ENCODE measurements around the gene GRIK4.

The GRIK4 gene

DNA sequence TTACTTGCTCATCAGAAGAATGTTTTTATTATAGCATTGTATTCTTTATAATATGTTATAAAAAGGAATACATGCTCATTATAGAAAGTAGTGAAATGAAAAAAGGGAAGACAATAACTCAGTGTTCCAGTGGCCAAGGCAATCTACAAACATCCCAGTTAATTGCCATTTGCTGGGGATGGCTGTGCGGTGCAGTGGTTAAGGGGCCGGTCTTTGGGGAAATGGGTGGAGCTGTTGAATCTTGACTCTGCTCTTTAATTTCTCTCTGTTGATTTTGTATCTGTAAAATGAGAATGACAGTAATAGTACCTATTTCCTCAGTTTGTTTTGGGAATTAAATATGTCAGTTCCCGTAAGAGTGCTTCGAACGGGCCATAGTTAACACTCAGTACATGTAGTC is 299.7 kb downstream of the GRIK4 start:
- Histone ChIP-seq H3K9ac (ENCODE audit: low read length) (no peak overlapping the region), H3K4me3 (ENCODE audit: low read length) (no peak overlapping the region), H3K4me1 (ENCODE audit: control insufficient read depth, low read depth, low read length) (peaks cover 9% of the 10 kb centered on the region), H3K36me3 (ENCODE audit: control insufficient read depth, low read depth, low read length) (no peaks in the 10 kb centered on the region), H3K9me3 (ENCODE audit: control insufficient read depth, low read depth, low read length) (no peaks in the 10 kb centered on the region), H3K27ac (ENCODE audit: low read length) (no peak overlapping the region), H3K27me3 (ENCODE audit: control insufficient read depth, insufficient read depth, low read length) (no peaks in the 10 kb centered on the region)

DNA sequence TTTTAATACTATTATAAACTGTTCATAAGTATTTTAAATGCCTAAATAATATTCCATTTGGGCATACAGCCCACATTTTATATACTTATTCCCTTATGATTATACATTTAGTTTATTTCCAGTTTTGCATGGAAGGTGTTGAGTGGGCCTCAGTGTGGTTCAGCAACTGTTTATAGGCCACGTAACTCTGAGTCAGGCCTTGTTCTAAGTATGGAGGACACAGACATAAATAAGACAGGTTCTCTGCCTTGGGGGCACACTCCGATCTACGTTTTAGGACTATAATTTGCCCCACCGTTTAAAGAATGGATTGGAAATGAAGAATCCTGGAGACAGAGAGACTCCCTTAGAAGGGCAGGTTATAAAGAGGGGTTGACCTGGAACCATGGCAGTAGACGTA is 300.2 kb downstream of the GRIK4 start:
- Histone ChIP-seq H3K9ac (ENCODE audit: low read length) (no peak overlapping the region), H3K27ac (ENCODE audit: low read length) (no peak overlapping the region), H3K36me3 (ENCODE audit: control insufficient read depth, low read depth, low read length) (no peaks in the 10 kb centered on the region), H3K4me1 (ENCODE audit: control insufficient read depth, low read depth, low read length) (peaks cover 9% of the 10 kb centered on the region), H3K4me3 (ENCODE audit: low read length) (no peak overlapping the region), H3K9me3 (ENCODE audit: control insufficient read depth, low read depth, low read length) (no peaks in the 10 kb centered on the region), H3K27me3 (ENCODE audit: control insufficient read depth, insufficient read depth, low read length) (no peaks in the 10 kb centered on the region)

DNA sequence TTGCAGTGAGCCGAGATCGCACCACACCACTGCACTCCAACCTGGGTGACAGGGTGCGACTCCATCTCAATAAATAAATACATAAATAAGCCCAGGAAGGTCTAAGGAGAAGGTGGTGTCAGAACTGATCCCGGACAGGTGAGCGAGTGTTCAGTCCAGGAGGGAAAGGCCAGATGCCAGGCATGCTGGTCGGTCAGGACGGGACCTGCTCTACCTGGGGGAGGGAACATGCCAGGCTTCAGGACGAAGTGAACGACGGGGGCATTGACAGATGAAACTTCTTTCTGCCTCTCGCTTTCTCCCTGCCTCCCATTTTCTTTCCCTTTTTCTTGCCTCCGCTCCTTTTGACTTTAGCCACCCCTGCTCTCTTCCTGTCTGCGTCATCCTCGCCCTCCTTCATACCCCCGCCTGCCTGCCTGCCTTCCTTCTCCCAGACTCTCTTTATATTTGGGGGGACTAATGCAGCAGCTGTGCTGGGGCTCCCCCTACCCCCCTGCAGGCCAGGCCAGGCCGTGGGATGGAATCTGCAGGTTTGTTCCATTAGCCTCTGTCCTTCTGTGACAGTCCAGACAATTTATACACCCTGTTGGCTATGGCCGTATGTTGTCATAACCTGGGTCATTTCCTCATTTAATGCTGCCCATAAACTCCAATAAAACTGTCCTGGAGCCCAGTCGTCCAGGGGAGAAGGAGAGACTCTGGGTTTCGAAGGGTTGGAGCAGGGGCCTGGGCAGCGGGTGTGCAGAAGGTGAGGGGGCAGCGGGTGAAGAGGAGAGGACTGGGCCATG is 303.2 kb downstream of the GRIK4 start:
- no peak overlapping the region for H3K9ac ChIP-seq (ENCODE audit: low read length)
- no peaks in the 10 kb centered on the region for H3K4me1 ChIP-seq (ENCODE audit: control insufficient read depth, low read depth, low read length)
- H3K36me3 ChIP-seq (ENCODE audit: control insufficient read depth, low read depth, low read length): no peaks in the 10 kb centered on the region
- H3K27ac ChIP-seq (ENCODE audit: low read length): no peak overlapping the region
- H3K4me3 ChIP-seq (ENCODE audit: low read length): no peak overlapping the region
- no peaks in the 10 kb centered on the region for H3K9me3 ChIP-seq (ENCODE audit: control insufficient read depth, low read depth, low read length)
- H3K27me3 ChIP-seq (ENCODE audit: control insufficient read depth, insufficient read depth, low read length): no peaks in the 10 kb centered on the region

GRCh38 chr11:120815319-120816100 is 304.0 kb downstream of the GRIK4 start:
- Histone ChIP-seq H3K4me1 (ENCODE audit: control insufficient read depth, low read depth, low read length) (no peaks in the 10 kb centered on the region), H3K4me3 (ENCODE audit: low read length) (no peak overlapping the region), H3K9me3 (ENCODE audit: control insufficient read depth, low read depth, low read length) (no peaks in the 10 kb centered on the region), H3K9ac (ENCODE audit: low read length) (no peak overlapping the region), H3K27ac (ENCODE audit: low read length) (no peak overlapping the region), H3K36me3 (ENCODE audit: control insufficient read depth, low read depth, low read length) (no peaks in the 10 kb centered on the region), H3K27me3 (ENCODE audit: control insufficient read depth, insufficient read depth, low read length) (no peaks in the 10 kb centered on the region)

GRCh38 chr11:120816176-120816575 is 304.6 kb downstream of the GRIK4 start:
- no peaks in the 10 kb centered on the region for H3K4me1 ChIP-seq (ENCODE audit: control insufficient read depth, low read depth, low read length)
- no peaks in the 10 kb centered on the region for H3K36me3 ChIP-seq (ENCODE audit: control insufficient read depth, low read depth, low read length)
- no peaks in the 10 kb centered on the region for H3K9me3 ChIP-seq (ENCODE audit: control insufficient read depth, low read depth, low read length)
- no peaks in the 10 kb centered on the region for H3K27me3 ChIP-seq (ENCODE audit: control insufficient read depth, insufficient read depth, low read length)
- H3K4me3 ChIP-seq (ENCODE audit: low read length): no peak overlapping the region
- no peak overlapping the region for H3K9ac ChIP-seq (ENCODE audit: low read length)
- H3K27ac ChIP-seq (ENCODE audit: low read length): no peak overlapping the region

DNA sequence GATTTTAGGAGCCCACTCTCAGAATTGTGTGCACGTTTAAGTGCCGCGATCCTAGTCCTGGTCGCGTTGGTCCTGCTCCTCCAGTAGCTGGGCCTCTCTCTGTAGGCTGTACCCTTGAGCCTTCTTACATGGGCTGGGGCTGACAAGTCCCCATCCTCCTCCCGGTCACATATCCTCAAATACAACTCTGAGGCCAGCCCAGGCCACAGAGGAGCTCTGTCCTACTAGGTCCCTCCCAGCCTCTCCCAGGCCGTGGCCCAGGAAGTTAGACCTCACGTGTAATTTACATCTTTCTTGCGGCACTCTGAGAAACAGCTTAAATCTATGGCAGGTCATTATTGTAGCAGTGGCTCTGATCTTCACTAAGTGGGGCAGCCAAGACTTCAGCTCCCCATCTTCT is 305.2 kb downstream of the GRIK4 start:
- Histone ChIP-seq H3K27me3 (ENCODE audit: control insufficient read depth, insufficient read depth, low read length) (no peaks in the 10 kb centered on the region), H3K4me3 (ENCODE audit: low read length) (no peak overlapping the region), H3K27ac (ENCODE audit: low read length) (no peak overlapping the region), H3K36me3 (ENCODE audit: control insufficient read depth, low read depth, low read length) (no peaks in the 10 kb centered on the region), H3K9ac (ENCODE audit: low read length) (no peak overlapping the region), H3K4me1 (ENCODE audit: control insufficient read depth, low read depth, low read length) (no peaks in the 10 kb centered on the region), H3K9me3 (ENCODE audit: control insufficient read depth, low read depth, low read length) (no peaks in the 10 kb centered on the region)

- Histone ChIP-seq H3K27ac (ENCODE audit: low read length) (no peak overlapping the region), H3K9ac (ENCODE audit: low read length) (no peak overlapping the region), H3K9me3 (ENCODE audit: control insufficient read depth, low read depth, low read length) (no peaks in the 10 kb centered on the region), H3K36me3 (ENCODE audit: control insufficient read depth, low read depth, low read length) (no peaks in the 10 kb centered on the region), H3K4me3 (ENCODE audit: low read length) (no peak overlapping the region), H3K4me1 (ENCODE audit: control insufficient read depth, low read depth, low read length) (no peaks in the 10 kb centered on the region), H3K27me3 (ENCODE audit: control insufficient read depth, insufficient read depth, low read length) (no peaks in the 10 kb centered on the region)
These were observed 305.6 kb downstream of the GRIK4 start for GRCh38 chr11:120817158-120817557.

DNA sequence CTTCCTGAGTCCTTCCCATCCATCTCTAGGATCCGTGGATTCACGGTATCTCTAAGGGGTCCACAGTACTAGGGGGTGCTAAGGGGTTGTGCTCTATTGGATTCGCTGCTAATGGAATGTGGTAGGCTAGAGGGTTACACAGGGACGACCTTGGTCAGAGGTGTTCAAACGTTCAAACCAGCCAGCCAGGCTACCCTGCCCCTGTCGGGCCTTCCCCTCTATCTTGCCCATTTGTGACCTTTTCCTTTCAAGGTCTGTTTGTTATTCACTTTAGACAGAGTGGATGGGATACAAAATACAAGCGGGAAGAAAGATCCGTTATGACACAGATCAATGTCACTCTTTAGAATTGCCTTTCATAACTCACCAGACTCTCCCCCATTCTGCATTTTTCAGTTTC is 306.5 kb downstream of the GRIK4 start:
- H3K9ac ChIP-seq (ENCODE audit: low read length): no peak overlapping the region
- no peaks in the 10 kb centered on the region for H3K9me3 ChIP-seq (ENCODE audit: control insufficient read depth, low read depth, low read length)
- no peaks in the 10 kb centered on the region for H3K36me3 ChIP-seq (ENCODE audit: control insufficient read depth, low read depth, low read length)
- H3K4me3 ChIP-seq (ENCODE audit: low read length): no peak overlapping the region
- no peaks in the 10 kb centered on the region for H3K4me1 ChIP-seq (ENCODE audit: control insufficient read depth, low read depth, low read length)
- H3K27ac ChIP-seq (ENCODE audit: low read length): no peak overlapping the region
- H3K27me3 ChIP-seq (ENCODE audit: control insufficient read depth, insufficient read depth, low read length): no peaks in the 10 kb centered on the region

- no peaks in the 10 kb centered on the region for H3K36me3 ChIP-seq (ENCODE audit: control insufficient read depth, low read depth, low read length)
- H3K27ac ChIP-seq (ENCODE audit: low read length): no peak overlapping the region
- H3K9ac ChIP-seq (ENCODE audit: low read length): no peak overlapping the region
- H3K4me3 ChIP-seq (ENCODE audit: low read length): no peak overlapping the region
- no peaks in the 10 kb centered on the region for H3K9me3 ChIP-seq (ENCODE audit: control insufficient read depth, low read depth, low read length)
- H3K27me3 ChIP-seq (ENCODE audit: control insufficient read depth, insufficient read depth, low read length): no peaks in the 10 kb centered on the region
- H3K4me1 ChIP-seq (ENCODE audit: control insufficient read depth, low read depth, low read length): no peaks in the 10 kb centered on the region
These were observed 307.5 kb downstream of the GRIK4 start for GRCh38 chr11:120819003-120819402.

DNA sequence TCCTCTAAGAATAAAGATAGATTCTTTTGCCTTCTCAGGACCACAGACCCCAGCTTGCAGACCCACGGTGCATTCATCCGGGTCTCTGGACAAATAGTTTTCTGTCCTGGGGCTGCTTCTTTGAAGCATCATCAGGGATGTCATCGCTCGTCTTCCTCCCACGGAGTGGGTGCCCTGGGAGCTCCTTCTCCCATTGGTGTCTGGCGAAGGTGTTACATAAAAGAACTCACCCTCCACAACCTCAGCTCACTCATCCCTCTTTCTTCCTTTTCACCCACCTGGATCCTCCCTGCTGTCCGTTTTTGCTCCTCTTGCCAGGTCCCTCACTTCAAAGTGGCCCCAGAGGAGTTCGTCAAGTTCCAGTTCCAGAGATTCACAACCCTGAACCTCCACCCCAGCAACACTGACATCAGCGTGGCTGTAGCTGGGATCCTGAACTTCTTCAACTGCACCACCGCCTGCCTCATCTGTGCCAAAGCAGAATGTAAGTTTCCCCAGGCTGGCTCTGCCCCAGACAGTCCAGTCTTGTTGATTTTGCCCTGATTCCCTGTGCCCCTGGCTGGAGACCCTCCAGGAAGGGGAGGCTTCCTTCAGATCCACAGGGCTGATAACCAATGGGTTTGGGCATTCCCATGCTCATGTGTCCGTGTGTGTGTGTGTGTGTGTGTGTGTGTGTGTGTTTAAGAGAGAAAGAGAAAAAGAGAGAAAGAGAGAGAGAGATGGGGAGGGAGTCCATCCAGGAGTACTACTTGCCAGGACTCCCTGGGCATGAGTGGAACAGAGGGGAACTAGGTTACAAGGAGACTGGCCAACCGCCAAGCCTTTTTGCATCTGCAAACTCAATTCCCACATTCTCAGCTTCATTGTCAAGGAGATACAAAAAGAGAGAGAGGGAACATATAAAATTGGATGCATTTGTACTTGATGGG is 308.2 kb downstream of the GRIK4 start:
- Histone ChIP-seq H3K4me1 (ENCODE audit: control insufficient read depth, low read depth, low read length) (no peaks in the 10 kb centered on the region), H3K4me3 (ENCODE audit: low read length) (no peak overlapping the region), H3K27me3 (ENCODE audit: control insufficient read depth, insufficient read depth, low read length) (no peaks in the 10 kb centered on the region), H3K9me3 (ENCODE audit: control insufficient read depth, low read depth, low read length) (no peaks in the 10 kb centered on the region), H3K27ac (ENCODE audit: low read length) (no peak overlapping the region), H3K9ac (ENCODE audit: low read length) (no peak overlapping the region), H3K36me3 (ENCODE audit: control insufficient read depth, low read depth, low read length) (no peaks in the 10 kb centered on the region)

- H3K27me3 ChIP-seq (ENCODE audit: control insufficient read depth, insufficient read depth, low read length): no peaks in the 10 kb centered on the region
These were observed 311.6 kb downstream of the GRIK4 start for GRCh38 chr11:120823159-120823558.

More at GRCh38 chr11:120823159-120823558, 311.6 kb downstream of the GRIK4 start:
- H3K4me1 ChIP-seq (ENCODE audit: control insufficient read depth, low read depth, low read length): no peaks in the 10 kb centered on the region
- no peak overlapping the region for H3K27ac ChIP-seq (ENCODE audit: low read length)
- no peaks in the 10 kb centered on the region for H3K9me3 ChIP-seq (ENCODE audit: control insufficient read depth, low read depth, low read length)
- no peak overlapping the region for H3K4me3 ChIP-seq (ENCODE audit: low read length)
- H3K9ac ChIP-seq (ENCODE audit: low read length): no peak overlapping the region
- H3K36me3 ChIP-seq (ENCODE audit: control insufficient read depth, low read depth, low read length): no peaks in the 10 kb centered on the region
